Measurements from ENCODE around the gene PGLYRP2.

- no peak for TF ChIP-seq POLR2AphosphoS5 (IDR thresholded peaks at IDR 0.05)
- no peak for TF ChIP-seq CTCF (IDR thresholded peaks at IDR 0.05; ENCODE audit: poor library complexity, severe bottlenecking)
- no peak for TF ChIP-seq EP300 (conservative IDR thresholded peaks at IDR 0.05; ENCODE audit: poor library complexity, severe bottlenecking)
- no peak for TF ChIP-seq EZH2 (IDR thresholded peaks at IDR 0.05; ENCODE audit: borderline replicate concordance, insufficient read depth, low read length, poor library complexity, severe bottlenecking)
- no peak for TF ChIP-seq TAF1 (IDR thresholded peaks at IDR 0.05; ENCODE audit: low read depth)
Measured at GRCh38 chr19:15498156-15498858, 19.0 kb upstream of the PGLYRP2 start.
